Measurements from ENCODE around the gene SPDYE3.
"Not testable (repeated sequence)": the region's sequence is repeated elsewhere in the genome, so short reads cannot be mapped to it uniquely, and the experiment has no call there.

Gene SPDYE3

GRCh38 chr7:100307402-100307801, at the start of gene SPDYE3:
SPDYE3 (plus strand) TSS chr7:100307702; CDS start chr7:100307886, 184 bp downstream.
- DNase-seq = not testable (repeated sequence)

DNA sequence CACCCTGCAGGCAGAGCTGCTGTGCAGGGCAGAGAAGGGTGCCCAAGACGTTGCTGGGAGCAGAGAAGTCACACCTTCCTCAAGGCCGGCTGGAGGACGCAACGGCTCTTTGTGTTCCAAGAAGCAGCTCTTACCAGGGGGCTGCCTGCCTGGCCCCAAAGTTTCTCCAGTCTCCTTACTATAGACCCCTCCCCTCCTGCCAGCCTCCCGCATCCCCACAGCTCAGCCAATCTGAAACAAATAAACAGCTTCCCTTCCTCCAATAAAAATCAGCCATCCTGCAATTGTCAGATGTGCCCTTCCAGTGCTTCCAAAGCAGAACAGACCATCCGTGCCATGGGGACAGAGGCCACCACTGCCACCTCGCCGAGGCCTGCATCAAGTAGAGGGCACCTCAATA, 47.5 kb upstream of the SPDYE3 start:
- not testable (repeated sequence) for DNase-seq

DNA sequence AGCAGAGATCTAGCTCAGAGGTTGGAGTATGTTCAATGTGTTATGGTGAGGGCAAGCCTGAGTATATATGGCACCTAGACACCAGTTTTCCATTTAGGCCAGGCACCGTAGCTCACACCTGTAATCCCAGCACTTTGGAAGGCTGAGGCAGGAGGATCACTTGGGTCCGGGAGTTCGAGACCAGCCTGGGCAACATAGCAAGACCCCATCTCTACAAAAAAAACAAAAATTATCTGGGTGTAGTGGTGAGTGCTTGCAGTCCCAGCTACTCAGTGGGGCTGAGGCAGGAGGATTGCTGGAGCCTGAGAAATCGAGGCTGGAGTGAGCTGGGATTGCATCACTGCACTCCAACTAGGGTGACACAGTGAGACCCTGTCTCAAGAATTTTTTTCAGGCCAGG, 44.6 kb upstream of the SPDYE3 start:
- DNase-seq = not testable (repeated sequence)

GRCh38 chr7:100264223-100264622, 43.3 kb upstream of the SPDYE3 start:
- not testable (repeated sequence) for DNase-seq

DNA sequence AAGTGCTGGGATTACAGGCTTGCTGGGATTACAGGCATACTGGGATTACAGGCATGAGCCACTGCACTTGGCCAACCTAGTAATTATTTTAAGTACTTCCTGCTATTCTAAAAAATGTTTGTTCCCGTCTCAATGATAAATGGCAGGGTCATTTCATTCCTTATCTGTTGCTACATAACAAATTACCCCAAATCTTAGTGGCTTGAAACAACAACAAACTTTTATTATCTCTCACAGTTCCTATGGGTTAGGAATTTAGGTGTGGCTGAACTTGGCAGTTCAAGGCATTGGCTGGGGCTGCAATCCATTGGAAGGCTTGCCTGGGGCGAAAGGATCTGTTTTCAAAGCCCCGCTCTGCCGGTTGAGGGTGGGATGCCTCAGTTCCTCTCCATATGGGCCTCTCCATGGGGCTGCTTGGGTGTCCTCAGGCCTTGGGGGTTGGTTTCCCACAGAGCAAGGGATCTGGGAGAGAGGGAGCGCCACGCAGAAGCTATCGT, 42.8 kb upstream of the SPDYE3 start:
- not testable (repeated sequence) for DNase-seq

GRCh38 chr7:100265851-100266250, 41.7 kb upstream of the SPDYE3 start:
- not testable (repeated sequence) for DNase-seq

GRCh38 chr7:100266576-100267354, 40.7 kb upstream of the SPDYE3 start:
- DNase-seq = no peak

GRCh38 chr7:100267648-100268047, 39.9 kb upstream of the SPDYE3 start:
- no peak for DNase-seq

- not testable (repeated sequence) for DNase-seq
Measured at GRCh38 chr7:100268882-100269281, 38.6 kb upstream of the SPDYE3 start.

DNA sequence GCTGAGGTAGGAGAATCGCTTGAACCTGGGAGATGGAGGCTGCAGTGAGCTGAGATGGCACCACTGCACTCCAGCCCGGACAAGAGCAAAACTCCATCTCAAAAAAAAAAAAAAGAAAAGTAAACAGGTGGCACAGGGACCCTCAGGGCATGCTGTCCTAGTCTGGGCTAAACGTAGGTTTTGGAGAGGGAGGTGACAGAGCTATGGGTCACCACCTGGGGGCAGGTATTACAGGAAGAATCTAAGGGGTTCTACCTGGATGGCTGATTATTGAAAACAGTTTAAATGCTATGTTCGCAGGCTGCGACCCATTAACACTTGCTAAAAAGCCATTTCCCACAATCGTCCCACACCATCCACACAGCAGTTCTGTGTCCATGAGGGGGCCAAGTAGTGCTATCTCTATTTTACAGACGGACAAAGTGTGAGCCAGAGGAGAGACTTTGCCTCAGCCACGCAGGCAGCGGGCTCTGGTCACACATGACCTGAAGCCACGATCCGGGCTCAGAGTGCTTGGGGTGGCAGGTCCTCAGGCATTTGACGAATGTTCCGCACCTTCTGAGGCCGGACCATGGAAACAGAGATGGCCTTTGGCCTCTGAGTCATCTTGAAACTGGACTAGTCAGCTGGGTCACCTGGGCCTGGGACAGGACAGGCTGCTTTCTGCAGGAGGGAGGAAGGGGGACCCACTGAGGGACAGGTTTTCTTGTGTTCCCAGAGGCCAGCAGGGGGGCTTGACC, 38.0 kb upstream of the SPDYE3 start:
- not testable (repeated sequence) for DNase-seq

- not testable (repeated sequence) for DNase-seq
Measured at GRCh38 chr7:100270046-100270918, 37.2 kb upstream of the SPDYE3 start.

- not testable (repeated sequence) for DNase-seq
Measured at GRCh38 chr7:100270941-100271593, 36.4 kb upstream of the SPDYE3 start.

- DNase-seq = peak; percentile 98
Measured at GRCh38 chr7:100271716-100272537, 35.6 kb upstream of the SPDYE3 start.

DNA sequence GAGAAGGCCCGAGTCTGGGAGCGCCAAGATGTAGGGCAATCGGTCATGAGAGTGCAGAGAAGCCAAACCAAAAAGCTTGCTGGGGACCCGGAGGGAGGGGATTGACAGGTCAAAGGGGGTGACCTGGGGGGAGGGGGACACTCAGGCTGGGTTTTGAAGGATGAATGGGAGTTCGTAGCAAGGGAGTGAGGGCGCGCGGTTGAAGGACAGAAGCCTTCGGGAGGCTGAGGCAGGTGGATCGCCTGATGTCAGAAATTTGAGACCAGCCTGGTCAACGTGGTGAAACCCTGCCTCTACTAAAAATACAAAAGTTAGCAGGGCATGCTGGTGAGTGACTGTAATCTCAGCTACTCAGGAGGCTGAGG, 35.0 kb upstream of the SPDYE3 start:
- DNase-seq = not testable (repeated sequence)

DNA sequence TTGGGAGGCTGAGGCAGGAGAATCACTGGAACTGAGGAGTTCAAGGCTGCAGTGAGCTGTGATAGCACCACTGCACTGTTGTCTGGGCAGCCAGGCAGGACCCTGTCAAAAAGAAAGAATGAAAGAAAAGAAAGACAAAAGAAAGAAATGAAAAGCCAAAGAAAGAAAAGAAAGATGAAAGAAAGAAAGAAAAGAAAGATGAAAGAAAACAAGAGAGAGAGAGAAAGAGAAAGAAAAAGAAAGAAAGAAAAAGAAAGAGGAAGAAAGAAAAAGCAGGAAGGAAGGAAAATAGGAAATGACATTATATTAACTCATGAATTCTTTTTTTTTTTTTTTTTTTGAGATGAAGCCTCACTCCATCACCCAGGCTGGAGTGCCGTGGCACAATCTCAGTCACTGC, 32.4 kb upstream of the SPDYE3 start:
- DNase-seq = no peak

DNA sequence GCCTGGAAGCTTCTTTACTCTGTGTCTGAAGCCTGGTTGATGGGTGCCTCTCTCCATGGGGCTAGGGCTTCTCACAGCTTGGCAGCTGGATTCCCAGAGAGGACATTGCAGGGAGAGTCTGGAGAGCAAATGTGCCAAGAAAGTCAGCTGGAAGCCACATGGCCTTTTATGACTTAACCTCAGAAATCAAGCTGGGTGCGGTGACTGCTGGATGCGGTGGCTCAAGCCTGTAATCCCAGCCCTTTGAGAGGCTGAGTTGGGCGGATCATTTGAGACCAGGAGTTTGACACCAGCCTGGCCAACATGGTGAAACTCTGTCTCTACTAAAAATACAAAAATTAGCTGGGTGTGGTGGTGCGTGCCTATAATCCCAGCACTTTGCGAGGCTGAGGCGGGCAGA, 31.4 kb upstream of the SPDYE3 start:
- not testable (repeated sequence) for DNase-seq

GRCh38 chr7:100282069-100282608, 25.4 kb upstream of the SPDYE3 start:
- not testable (repeated sequence) for DNase-seq

GRCh38 chr7:100283147-100283546, 24.4 kb upstream of the SPDYE3 start:
- not testable (repeated sequence) for DNase-seq

DNA sequence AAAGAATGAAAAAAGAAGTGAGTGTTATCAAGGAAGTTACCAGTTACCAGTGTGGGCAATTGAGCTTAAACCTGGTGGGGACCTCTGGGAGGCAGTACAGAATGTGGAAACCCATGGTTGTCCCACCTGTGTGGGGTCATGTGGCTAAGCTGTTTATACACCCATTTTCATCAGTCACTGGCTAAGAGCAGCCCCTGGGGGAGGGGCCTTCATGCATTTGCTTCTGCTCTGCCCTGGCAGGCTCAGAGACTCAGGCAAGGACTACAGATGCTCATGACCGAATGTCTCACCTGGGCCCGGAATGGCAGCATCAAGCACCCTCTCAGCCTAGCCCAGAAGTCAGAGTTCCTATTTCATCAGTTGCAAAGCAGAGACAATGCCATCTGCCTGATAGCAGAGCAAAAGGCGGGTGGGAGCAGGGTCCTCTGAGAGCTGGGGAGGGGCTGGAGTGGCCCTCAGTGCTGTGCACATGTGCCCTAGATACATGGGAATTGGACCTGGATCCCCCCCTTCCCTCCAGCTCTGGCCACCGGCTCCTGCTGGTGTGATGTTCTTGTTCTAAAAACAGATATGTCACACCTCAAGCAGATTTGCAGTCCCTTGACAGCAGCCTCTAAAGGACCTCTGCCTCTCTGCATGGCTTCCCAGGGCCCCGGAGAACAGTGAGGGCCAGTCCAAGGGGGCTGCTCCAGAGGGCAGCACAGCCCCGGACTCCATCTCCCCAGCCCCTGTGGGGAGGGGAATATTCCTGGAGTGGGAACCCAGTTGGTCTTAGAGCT, 20.1 kb upstream of the SPDYE3 start:
- not testable (repeated sequence) for DNase-seq

DNA sequence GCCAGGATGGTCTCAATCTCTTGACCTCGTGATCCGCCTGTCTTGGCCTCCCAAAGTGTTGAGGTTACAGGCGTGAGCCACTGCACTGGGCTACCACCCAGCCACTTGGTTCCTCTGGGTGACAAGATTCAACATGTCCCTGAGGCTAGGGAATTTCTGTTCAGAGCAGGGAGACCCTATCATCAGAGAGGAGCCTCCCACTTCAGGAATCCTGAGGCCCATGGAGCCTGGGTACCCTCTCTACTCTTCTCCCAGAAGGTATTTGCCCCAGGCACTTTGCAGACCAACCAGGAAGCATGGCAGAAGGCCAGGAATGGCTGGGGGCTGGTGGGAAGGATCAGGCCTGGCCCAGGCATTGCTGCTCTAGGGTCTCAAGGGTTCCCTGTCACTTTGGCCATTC, 19.2 kb upstream of the SPDYE3 start:
- not testable (repeated sequence) for DNase-seq

Measured in stimulated activated CD4-positive, alpha-beta T cell treated with anti-CD3 and anti-CD28 coated beads, Interleukin-4, amount 100 ng/mL, for 24 hours (primary cell).